D721Med (cell line): ENCODE measurements around the gene RALGAPA2.

ENCODE experiments used
- DNase-seq: peaks from one replicate; pipeline ENCODE4 v3.0.0; 2011; ENCODE audit warnings: low spot score; ENCODE audit not compliant: insufficient read length
- FAIRE-seq: peaks from 2 replicates; lab custom pipeline; 2011; peaks lifted over from hg19 to GRCh38; lab: Jason Lieb, UNC
- TF ChIP-seq, protein P1 (sequence below): IDR thresholded peaks from 2 replicates; pipeline ENCODE4 v1.5.1; 2012; ENCODE audit warnings: mild to moderate bottlenecking, control low read depth; ENCODE audit not compliant: insufficient read depth; ENCODE audit errors: missing control alignments

The RALGAPA2 gene

GRCh38 chr20:20447196-20447595, 265.2 kb downstream of the RALGAPA2 start:
- DNase-seq = no peak
- no peak for FAIRE-seq
- TF ChIP-seq, protein P1, sequence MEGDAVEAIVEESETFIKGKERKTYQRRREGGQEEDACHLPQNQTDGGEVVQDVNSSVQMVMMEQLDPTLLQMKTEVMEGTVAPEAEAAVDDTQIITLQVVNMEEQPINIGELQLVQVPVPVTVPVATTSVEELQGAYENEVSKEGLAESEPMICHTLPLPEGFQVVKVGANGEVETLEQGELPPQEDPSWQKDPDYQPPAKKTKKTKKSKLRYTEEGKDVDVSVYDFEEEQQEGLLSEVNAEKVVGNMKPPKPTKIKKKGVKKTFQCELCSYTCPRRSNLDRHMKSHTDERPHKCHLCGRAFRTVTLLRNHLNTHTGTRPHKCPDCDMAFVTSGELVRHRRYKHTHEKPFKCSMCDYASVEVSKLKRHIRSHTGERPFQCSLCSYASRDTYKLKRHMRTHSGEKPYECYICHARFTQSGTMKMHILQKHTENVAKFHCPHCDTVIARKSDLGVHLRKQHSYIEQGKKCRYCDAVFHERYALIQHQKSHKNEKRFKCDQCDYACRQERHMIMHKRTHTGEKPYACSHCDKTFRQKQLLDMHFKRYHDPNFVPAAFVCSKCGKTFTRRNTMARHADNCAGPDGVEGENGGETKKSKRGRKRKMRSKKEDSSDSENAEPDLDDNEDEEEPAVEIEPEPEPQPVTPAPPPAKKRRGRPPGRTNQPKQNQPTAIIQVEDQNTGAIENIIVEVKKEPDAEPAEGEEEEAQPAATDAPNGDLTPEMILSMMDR = no peak

DNA sequence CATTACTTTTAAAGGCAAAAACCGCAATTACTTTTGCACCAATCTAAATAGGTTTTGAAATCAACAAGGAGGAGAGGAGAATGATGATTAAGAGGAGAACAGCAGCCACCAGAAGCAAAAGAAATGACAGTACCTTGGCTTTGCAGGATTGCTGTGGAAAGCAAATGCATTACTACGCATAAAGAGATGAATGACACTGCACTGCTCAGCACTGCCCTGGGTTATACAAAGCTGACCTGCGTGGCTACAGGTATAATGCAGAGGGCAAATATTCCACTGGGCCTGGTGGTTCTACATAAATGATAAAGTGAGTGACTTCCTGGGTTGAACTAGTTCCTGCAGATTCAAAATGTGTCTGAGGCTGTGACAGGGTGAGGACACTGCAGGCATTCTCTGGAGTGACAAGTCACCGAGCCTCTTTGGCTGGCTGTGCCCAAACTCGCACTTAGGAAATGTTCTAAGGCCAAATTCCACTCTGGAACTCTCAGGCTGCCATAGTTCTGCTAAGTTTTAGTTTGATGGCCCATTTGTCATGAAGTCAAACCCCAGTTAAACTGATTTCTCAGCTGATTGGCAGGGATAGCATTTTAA, 265.9 kb downstream of the RALGAPA2 start:
- TF ChIP-seq, protein P1 = no peak
- FAIRE-seq (no peak), DNase-seq (no peak)

GRCh38 chr20:20446001-20446400, 266.4 kb downstream of the RALGAPA2 start:
- TF ChIP-seq, protein P1 = no peak
- DNase-seq (no peak), FAIRE-seq (no peak)

- no peak for FAIRE-seq
- TF ChIP-seq, protein P1 = no peak
- DNase-seq = no peak
Observed at GRCh38 chr20:20443504-20443903, 268.9 kb downstream of the RALGAPA2 start.

GRCh38 chr20:20442466-20442865, 270.0 kb downstream of the RALGAPA2 start:
- FAIRE-seq = no peak

DNA sequence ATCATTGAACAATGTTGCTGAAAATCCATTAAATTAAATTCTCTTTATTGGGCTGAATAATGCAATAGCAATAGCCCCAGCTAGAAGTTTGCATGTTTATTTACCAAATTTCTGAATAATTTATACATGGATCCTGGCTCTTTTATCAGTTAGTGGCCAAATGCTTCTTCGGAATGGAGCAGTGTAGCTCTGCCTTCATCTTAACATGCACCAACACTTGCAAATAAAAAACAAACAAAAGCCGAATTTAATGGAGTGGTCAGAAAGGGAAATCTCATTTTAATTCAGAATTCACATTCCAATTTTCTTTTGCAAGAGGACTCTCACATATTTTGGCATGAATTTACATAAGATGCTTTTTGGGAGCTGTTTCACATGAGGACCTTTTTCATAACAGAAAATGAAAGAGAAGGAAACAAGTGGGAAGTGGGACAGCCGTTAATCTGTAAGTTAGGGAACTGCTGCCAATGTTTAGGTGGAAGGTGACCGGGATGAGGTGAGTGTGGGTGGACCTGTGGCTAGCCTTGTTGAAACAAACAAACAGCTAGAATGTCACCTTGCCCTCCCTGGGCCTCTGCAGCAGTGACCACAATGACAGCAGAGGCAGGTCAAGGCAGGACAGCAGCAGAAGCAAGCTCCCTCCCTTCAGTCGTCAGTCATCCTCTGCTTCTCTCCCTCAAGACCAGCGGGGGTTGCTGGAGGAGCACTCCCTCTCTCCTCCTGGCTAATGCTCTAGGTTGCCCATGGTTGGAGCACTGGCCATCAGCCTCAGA, 271.4 kb downstream of the RALGAPA2 start:
- TF ChIP-seq, protein P1 = no peak
- FAIRE-seq (no peak), DNase-seq (no peak)

More at GRCh38 chr20:20442466-20442865, 270.0 kb downstream of the RALGAPA2 start:
- TF ChIP-seq, protein P1 = no peak
- DNase-seq = no peak

DNA sequence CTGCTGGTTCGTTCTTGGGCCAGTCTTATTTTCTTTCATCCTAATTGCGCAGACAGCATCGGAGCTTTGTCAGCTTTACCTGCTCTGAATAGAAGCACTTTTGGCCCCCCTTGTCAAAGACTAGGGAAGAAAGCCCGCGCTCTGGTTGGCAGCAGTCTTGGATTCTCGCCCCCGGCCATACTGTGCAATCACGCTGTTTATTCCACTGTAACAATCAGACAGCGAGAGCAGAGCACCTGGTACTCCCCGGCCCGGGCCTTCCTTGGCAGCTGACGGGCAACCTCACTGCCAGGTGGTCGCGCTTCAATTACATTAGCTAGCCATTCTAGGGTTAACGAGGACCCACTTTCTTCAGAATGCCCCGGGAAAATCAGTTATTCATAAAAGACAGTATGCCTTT, 272.0 kb downstream of the RALGAPA2 start:
- FAIRE-seq (no peak), DNase-seq (no peak)
- TF ChIP-seq, protein P1 = no peak
